Measurements from ENCODE around the gene FGF14.

FGF14 gene

DNA sequence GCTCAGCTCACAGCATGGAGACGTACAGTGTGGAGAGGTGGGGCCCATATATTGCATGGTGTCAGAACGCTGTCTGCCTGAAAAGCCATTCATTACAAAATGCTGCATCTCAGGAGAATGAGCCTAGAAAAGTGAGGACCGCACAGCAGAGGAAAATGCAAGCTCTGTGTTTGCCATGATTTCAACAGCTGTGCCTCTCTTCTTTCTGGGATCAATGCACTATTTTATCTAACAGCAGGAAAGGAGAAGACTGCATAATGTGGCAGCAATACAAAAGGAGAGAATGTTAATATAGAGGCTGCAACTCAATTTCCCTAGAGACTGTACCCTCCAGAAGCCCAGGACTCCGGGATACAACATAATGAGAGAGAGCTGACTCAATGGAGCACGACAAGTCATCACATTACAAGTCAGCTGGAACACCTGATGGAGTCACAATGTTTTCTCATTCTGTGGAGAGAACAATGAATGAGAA, 368.0 kb downstream of the FGF14 start:
- Histone ChIP-seq H3K36me3 (ENCODE audit: control insufficient read depth in 2 of 2, insufficient read depth in 1 of 2, low read length in 2 of 2) (no peaks in the 10 kb centered on the region), H3K4me3 (ENCODE audit: low read depth, low read length) (no peak overlapping the region), H3K27ac (ENCODE audit: extremely low read depth, low read depth, low read length) (no peak overlapping the region), H3K4me1 (ENCODE audit: control insufficient read depth, insufficient read depth, low read length) (no peaks in the 10 kb centered on the region), H3K9me3 (ENCODE audit: control insufficient read depth, insufficient read depth, low read depth, low read length) (no peaks in the 10 kb centered on the region)
- ChIA-PET POLR2A (no interaction called here), CTCF (no interaction called here)
- no peak for TF ChIP-seq ZNF19 (tag by site-specific recombination; IDR thresholded peaks at IDR 0.05; ENCODE audit: low read depth)
- no peak for TF ChIP-seq ZNF747 (tag by site-specific recombination; IDR thresholded peaks at IDR 0.05)
- TF ChIP-seq ZNF157 (tag by site-specific recombination; IDR thresholded peaks at IDR 0.05): no peak
- no peak for TF ChIP-seq KLF7 (tag by site-specific recombination; IDR thresholded peaks at IDR 0.05; ENCODE audit: borderline replicate concordance)
- no peak for TF ChIP-seq ZNF2 (tag by site-specific recombination; IDR thresholded peaks at IDR 0.05)
- TF ChIP-seq IKZF3 (tag by site-specific recombination; IDR thresholded peaks at IDR 0.05): no peak
- TF ChIP-seq TSHZ1 (tag by site-specific recombination; IDR thresholded peaks at IDR 0.05; ENCODE audit: borderline replicate concordance): no peak
- TF ChIP-seq KLF10 (tag by site-specific recombination; IDR thresholded peaks at IDR 0.05): no peak
- TF ChIP-seq ZNF292 (tag by site-specific recombination; IDR thresholded peaks at IDR 0.05; ENCODE audit: borderline replicate concordance, low read depth): no peak
- TF ChIP-seq ZNF394 (tag by site-specific recombination; IDR thresholded peaks at IDR 0.05; ENCODE audit: borderline replicate concordance): no peak
- no peak for TF ChIP-seq HOXA7 (CRISPR knock-in tag; IDR thresholded peaks at IDR 0.05; ENCODE audit: borderline replicate concordance)
- TF ChIP-seq ZNF830 (tag by site-specific recombination; IDR thresholded peaks at IDR 0.05; ENCODE audit: low read depth): no peak
- no peak for TF ChIP-seq ZNF175 (tag by site-specific recombination; IDR thresholded peaks at IDR 0.05)
- no peak for TF ChIP-seq ZNF138 (tag by site-specific recombination; IDR thresholded peaks at IDR 0.05; ENCODE audit: borderline replicate concordance)
- TF ChIP-seq ZIC2 (tag by site-specific recombination; IDR thresholded peaks at IDR 0.05): no peak

- Histone ChIP-seq H3K36me3 (ENCODE audit: control insufficient read depth in 2 of 2, insufficient read depth in 1 of 2, low read length in 2 of 2) (no peaks in the 10 kb centered on the region), H3K4me1 (ENCODE audit: control insufficient read depth, insufficient read depth, low read length) (no peaks in the 10 kb centered on the region), H3K27ac (ENCODE audit: extremely low read depth, low read depth, low read length) (no peak overlapping the region), H3K4me3 (ENCODE audit: low read depth, low read length) (no peak overlapping the region), H3K9me3 (ENCODE audit: control insufficient read depth, insufficient read depth, low read depth, low read length) (no peaks in the 10 kb centered on the region)
- TF ChIP-seq ZNF529 (tag by site-specific recombination; IDR thresholded peaks at IDR 0.05; ENCODE audit: insufficient replicate concordance): no peak
- no peak for TF ChIP-seq ZNF26 (tag by site-specific recombination; IDR thresholded peaks at IDR 0.05)
- TF ChIP-seq ZNF350 (tag by site-specific recombination; IDR thresholded peaks at IDR 0.05): no peak
- no peak for TF ChIP-seq ZFP69B (tag by site-specific recombination; IDR thresholded peaks at IDR 0.05)
- TF ChIP-seq ZNF302 (tag by site-specific recombination; IDR thresholded peaks at IDR 0.05; ENCODE audit: low read depth): no peak
- no peak for TF ChIP-seq ZNF558 (tag by site-specific recombination; IDR thresholded peaks at IDR 0.05)
- no peak for TF ChIP-seq MYNN (tag by site-specific recombination; IDR thresholded peaks at IDR 0.05; ENCODE audit: borderline replicate concordance)
- TF ChIP-seq ZBTB8A (tag by site-specific recombination; IDR thresholded peaks at IDR 0.05): no peak
- no peak for TF ChIP-seq ZNF701 (tag by site-specific recombination; IDR thresholded peaks at IDR 0.05)
- TF ChIP-seq REPIN1 (tag by site-specific recombination; IDR thresholded peaks at IDR 0.05; ENCODE audit: low read depth): no peak
- POLR2A ChIA-PET: no interaction called here
- CTCF ChIA-PET: no interaction called here
These were observed 368.5 kb downstream of the FGF14 start for GRCh38 chr13:102033386-102033785.
